GM10248 (cell line): ENCODE measurements around the gene TBC1D9B.

Source experiments
- CTCF ChIA-PET: fragments of 300-600 bp; sonication (Branson Sonifier 250); formaldehyde crosslinking; extraction: SDS; loops from one replicate; lab custom pipeline; 2021; ENCODE audit warnings: antibody characterized with exemption; lab: Yijun Ruan, JAX
- POLR2A ChIA-PET: fragments of 350-650 bp; sonication (Branson Sonifier 250); formaldehyde crosslinking; extraction: SDS; loops from one replicate; lab custom pipeline; 2020; ENCODE audit warnings: antibody characterized with exemption; lab: Yijun Ruan, JAX
- DNase-seq: peaks from one replicate; pipeline ENCODE4 v3.0.0; 2012; ENCODE audit errors: extremely low spot score
- TF ChIP-seq, protein P1 (sequence below): IDR thresholded peaks from 2 replicates; pipeline ENCODE4 v1.5.1; 2012; ENCODE audit warnings: mild to moderate bottlenecking, low read depth; ENCODE audit errors: extremely low read depth, missing control alignments, control extremely low read depth

The TBC1D9B gene

DNA sequence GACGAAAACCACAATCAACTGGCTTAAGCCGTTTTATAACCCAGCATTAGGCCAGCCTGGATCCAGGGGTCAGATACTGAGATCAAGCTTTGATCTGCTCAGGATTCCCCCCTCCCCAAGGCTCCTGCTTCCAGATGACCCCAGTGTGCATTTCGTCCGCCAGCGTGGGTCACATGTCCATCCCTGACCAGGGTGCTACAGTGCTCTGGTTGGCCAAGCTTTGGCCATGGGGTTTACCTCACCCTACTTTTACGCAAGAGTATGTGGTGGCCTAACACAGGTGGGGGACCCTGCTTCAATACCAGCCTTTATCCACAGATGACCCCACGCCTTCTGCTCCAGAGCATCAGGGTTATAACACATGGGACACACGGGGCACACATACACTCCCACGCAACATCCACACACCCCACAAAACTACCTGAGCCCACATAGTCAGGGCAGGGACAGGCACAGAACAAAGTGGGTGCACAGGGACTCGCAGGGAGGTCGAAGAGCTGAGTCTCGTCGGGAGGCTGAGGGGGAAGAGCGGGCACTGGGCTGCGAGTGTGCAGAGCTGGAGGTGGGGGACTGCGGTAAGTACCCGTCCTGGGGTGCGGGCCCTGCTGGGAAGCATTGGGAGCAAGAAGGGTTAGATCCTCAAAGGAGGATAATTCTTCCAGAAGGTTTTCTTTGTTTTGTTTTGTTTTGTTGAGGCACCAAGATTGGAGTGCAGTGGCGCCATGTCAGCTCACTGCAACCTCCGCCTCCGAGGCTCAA is 92.0 kb downstream of the TBC1D9B start:
- CTCF ChIA-PET = interaction anchor here (0.7 to 1.7 kb wide), 2 partner anchors 13 to 14 kb away, joined by 3 to 4 read pairs; no protein-coding TSS in a partner anchor
- DNase-seq = no peak
- POLR2A ChIA-PET = no interaction called here
- TF ChIP-seq, protein P1, sequence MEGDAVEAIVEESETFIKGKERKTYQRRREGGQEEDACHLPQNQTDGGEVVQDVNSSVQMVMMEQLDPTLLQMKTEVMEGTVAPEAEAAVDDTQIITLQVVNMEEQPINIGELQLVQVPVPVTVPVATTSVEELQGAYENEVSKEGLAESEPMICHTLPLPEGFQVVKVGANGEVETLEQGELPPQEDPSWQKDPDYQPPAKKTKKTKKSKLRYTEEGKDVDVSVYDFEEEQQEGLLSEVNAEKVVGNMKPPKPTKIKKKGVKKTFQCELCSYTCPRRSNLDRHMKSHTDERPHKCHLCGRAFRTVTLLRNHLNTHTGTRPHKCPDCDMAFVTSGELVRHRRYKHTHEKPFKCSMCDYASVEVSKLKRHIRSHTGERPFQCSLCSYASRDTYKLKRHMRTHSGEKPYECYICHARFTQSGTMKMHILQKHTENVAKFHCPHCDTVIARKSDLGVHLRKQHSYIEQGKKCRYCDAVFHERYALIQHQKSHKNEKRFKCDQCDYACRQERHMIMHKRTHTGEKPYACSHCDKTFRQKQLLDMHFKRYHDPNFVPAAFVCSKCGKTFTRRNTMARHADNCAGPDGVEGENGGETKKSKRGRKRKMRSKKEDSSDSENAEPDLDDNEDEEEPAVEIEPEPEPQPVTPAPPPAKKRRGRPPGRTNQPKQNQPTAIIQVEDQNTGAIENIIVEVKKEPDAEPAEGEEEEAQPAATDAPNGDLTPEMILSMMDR = no peak

DNA sequence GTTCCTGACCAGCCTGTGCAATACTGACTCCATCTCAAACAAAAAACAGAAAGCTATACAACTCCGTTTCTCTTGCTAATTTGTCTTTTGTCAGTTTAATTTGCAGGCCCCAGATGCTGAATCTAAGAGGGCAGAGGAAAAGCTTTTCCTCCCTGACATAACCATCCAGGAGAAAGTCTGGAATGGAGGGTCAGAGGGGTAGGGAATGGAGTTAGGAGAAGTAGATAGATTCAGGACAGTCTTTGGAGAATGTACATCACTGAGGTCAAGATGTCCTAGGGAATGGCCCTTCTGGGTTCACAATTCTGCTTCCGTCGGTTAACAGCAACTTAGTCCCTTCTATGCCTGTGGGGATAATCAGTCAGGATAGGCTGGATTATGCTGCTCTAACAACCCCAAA is 93.6 kb downstream of the TBC1D9B start:
- POLR2A ChIA-PET = no interaction called here
- TF ChIP-seq, protein P1 = no peak
- CTCF ChIA-PET = interaction anchor here (1.5 to 1.7 kb wide), 3 partner anchors 12 to 136 kb away, joined by 4 to 5 read pairs (median 4); no protein-coding TSS in a partner anchor
- DNase-seq = no peak

DNA sequence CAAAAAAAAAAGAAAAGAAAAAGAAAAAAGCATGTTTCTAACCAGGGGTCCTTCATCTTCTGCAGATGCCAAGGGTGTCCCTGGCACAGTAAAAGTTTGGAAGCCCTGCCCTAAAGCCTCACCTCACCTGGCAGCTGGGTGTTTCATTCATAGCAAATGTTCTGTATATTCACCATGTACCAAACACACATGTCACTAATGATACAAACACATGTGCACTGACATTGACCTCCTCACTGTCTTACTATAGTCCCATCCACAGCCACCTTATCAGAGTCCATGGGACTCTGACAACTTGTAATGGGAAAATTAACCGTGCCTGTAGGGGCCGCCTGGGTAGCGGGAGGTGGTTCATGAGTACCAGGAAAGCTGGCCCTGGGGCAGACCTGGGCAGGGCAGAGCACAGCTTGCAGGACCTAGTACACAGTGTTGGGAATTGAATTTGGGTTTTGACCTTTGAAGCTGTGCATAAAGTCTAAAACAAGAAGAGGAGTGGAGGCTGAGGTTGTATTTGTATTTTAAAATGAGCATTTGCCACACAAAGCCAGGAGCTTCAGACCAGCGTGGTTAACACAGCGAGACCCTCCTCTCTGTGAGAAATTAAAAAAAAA is 94.6 kb downstream of the TBC1D9B start:
- ChIA-PET CTCF (interaction anchor here (1.1 to 1.7 kb wide), 3 partner anchors 11 to 135 kb away, joined by 4 to 5 read pairs (median 4); no protein-coding TSS in a partner anchor), POLR2A (interaction anchor here (1.5 kb wide), 1 partner anchor 9 kb away, joined by 3 read pairs; no protein-coding TSS in a partner anchor)
- TF ChIP-seq, protein P1 = no peak
- no peak for DNase-seq

DNA sequence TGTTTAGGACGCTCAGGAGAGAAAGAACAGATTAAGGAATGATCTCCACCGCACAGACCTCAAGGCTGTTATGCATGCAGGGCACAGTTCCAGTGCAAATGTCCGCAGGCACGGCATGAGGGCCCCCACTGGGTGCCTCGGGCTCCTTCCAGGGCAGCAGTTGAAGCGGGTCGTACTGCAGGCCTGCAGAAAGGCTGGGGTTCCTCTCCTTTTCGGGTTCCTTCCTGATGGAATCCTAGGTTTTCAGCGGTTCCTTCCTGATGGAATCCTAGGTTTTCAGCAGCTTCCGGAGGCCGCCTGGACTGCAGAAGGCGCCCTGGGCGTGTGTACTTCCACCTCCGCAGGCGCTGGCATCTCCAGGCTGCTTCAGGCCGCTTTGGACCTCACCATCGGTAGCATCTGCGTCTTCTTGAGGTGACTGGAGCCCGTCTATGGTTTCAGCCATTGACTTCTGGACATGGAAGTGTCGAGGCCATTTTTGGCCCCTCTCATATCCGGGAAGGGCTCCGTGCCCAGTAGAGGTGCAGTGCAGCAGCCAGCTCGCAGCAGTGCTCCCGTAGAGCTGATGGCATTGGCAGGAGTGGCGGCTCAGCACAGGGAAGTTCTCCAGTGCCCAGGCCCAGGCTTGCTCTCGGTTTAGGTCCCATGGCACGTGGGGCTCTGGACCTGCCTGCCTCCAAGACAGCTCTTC is 95.4 kb downstream of the TBC1D9B start:
- TF ChIP-seq, protein P1 = no peak
- DNase-seq = no peak
- CTCF ChIA-PET = interaction anchor here (1.1 to 1.8 kb wide), 5 partner anchors 10 to 16 kb away, joined by 3 to 10 read pairs (median 4); no protein-coding TSS in a partner anchor
- POLR2A ChIA-PET = interaction anchor here (1.5 to 2.2 kb wide), 2 partner anchors 8 to 10 kb away, joined by 3 to 27 read pairs; partner anchors contain the start of gene SQSTM1
